ENCODE data around the gene NXPH4.

DNA sequence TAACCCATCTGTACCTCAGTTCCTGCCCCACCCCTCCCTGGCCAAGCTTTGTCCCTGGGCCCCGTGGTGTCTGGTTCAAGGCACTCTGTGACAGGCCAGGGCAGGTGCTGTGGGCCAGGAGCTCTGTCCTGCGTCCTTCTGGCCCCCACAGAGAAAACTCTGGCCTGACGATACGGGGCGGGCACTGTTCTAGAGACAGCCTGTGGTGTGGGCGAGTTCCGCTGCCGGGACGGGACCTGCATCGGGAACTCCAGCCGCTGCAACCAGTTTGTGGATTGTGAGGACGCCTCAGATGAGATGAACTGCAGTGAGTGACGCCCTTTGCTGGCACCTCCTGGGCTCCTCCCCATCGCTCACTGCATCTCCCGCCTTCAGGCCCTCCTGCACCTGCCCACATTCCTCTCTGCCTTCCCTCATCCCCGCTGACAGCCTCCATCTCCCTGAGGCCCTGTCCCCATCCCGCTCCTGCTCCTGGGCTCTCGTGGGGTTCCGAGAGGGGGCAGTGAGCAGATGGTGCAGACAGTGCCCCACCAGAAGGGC is 22.8 kb upstream of the NXPH4 start:
- TF ChIP-seq, protein P1, sequence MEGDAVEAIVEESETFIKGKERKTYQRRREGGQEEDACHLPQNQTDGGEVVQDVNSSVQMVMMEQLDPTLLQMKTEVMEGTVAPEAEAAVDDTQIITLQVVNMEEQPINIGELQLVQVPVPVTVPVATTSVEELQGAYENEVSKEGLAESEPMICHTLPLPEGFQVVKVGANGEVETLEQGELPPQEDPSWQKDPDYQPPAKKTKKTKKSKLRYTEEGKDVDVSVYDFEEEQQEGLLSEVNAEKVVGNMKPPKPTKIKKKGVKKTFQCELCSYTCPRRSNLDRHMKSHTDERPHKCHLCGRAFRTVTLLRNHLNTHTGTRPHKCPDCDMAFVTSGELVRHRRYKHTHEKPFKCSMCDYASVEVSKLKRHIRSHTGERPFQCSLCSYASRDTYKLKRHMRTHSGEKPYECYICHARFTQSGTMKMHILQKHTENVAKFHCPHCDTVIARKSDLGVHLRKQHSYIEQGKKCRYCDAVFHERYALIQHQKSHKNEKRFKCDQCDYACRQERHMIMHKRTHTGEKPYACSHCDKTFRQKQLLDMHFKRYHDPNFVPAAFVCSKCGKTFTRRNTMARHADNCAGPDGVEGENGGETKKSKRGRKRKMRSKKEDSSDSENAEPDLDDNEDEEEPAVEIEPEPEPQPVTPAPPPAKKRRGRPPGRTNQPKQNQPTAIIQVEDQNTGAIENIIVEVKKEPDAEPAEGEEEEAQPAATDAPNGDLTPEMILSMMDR (IDR thresholded peaks at IDR 0.05) = no peak
- no peak for TF ChIP-seq POLR2A (IDR thresholded peaks at IDR 0.05)

All from esophagus squamous epithelium (tissue), 4 donors.